Naive thymus-derived CD4-positive, alpha-beta T cell (primary cell): ENCODE results near the gene FAM120B. TPM values are rescaled to one million over a fixed set of nuclear protein-coding genes. Genes with fewer than 3 reads are reported as not detected.

ENCODE experiments used
- ATAC-seq: fragments of 150-1000 bp; cut with Tn5 transposase; 2 replicates; pipeline ENCODE4 v1.10.0; 2021; ENCODE audit warnings: mild to moderate bottlenecking, moderate library complexity
- CTCF ChIA-PET: fragments of 350-600 bp; sonication (Branson Sonifier 250); formaldehyde crosslinking; loops from one replicate; lab custom pipeline; 2021; ENCODE audit warnings: antibody characterized with exemption; lab: Charles Lee
- POLR2A ChIA-PET: fragments of 350-600 bp; sonication (Branson Sonifier 250); formaldehyde crosslinking; loops from one replicate; lab custom pipeline; 2021; ENCODE audit warnings: antibody characterized with exemption, inconsistent platforms; lab: Charles Lee
- DNase-seq, 9 donors: peaks; one replicate each; pipeline versions ENCODE4 v3.0.0 to v3.0.0-alpha.2; 2020 to 2022; ENCODE audit warnings: mixed read lengths in 1 of 9
- H3K27ac ChIP-seq: one replicate; pipeline ENCODE4 v1.7.0; 2013; ENCODE audit warnings: mild to moderate bottlenecking, low read depth, low read length, moderate library complexity
- H3K27me3 ChIP-seq, 2 donors: one replicate each; pipeline ENCODE4 v1.7.0; 2013; ENCODE audit warnings: low read length in 2 of 2, mild to moderate bottlenecking in 2 of 2, moderate library complexity in 2 of 2; ENCODE audit not compliant: control insufficient read depth in 2 of 2, insufficient read depth in 2 of 2
- H3K36me3 ChIP-seq, 3 experiments: 1 replicate in 2 of 3; 2 replicates in 1 of 3; pipeline ENCODE4 v1.7.0; 2013; ENCODE audit warnings: low read length in 3 of 3, mild to moderate bottlenecking in 3 of 3, moderate library complexity in 1 of 3; ENCODE audit not compliant: insufficient read depth in 3 of 3, control insufficient read depth in 2 of 3
- H3K4me1 ChIP-seq, 2 donors: one replicate each; pipeline ENCODE4 v1.7.0; 2013; ENCODE audit warnings: low read length in 2 of 2, mild to moderate bottlenecking in 2 of 2, moderate library complexity in 1 of 2; ENCODE audit not compliant: control insufficient read depth in 2 of 2, insufficient read depth in 2 of 2
- H3K4me3 ChIP-seq: 2 replicates; pipeline ENCODE4 v1.7.0; 2013; ENCODE audit warnings: mild to moderate bottlenecking, low read length
- H3K9me3 ChIP-seq, 3 experiments: 1 replicate in 2 of 3; 2 replicates in 1 of 3; pipeline ENCODE4 v1.7.0; 2013; ENCODE audit warnings: low read length in 3 of 3; ENCODE audit not compliant: control insufficient read depth in 2 of 3
- H3K27ac Mint-ChIP-seq, 9 donors: one replicate each; pipeline ENCODE4 v1.8.0; 2020 to 2022; ENCODE audit warnings: mixed read lengths in 9 of 9, mild to moderate bottlenecking in 8 of 9, moderate library complexity in 5 of 9, inconsistent platforms in 2 of 9
- H3K27me3 Mint-ChIP-seq, 5 donors: one replicate each; pipeline ENCODE4 v1.8.0; 2021 to 2022; ENCODE audit warnings: mixed read lengths in 5 of 5, mild to moderate bottlenecking in 1 of 5
- H3K36me3 Mint-ChIP-seq, 5 donors: one replicate each; pipeline ENCODE4 v1.8.0; 2020 to 2022; ENCODE audit warnings: mixed read lengths in 5 of 5, mild to moderate bottlenecking in 3 of 5, inconsistent platforms in 1 of 5
- H3K4me1 Mint-ChIP-seq, 7 donors: one replicate each; pipeline ENCODE4 v1.8.0; 2020 to 2022; ENCODE audit warnings: mixed read lengths in 7 of 7, mild to moderate bottlenecking in 3 of 7, inconsistent platforms in 1 of 7
- H3K4me3 Mint-ChIP-seq, 10 donors: one replicate each; pipeline ENCODE4 v1.8.0; 2020 to 2022; ENCODE audit warnings: mild to moderate bottlenecking in 10 of 10, mixed read lengths in 10 of 10, moderate library complexity in 6 of 10, inconsistent platforms in 2 of 10
- H3K9me3 Mint-ChIP-seq, 11 donors: one replicate each; pipeline ENCODE4 v1.8.0; 2020 to 2022; ENCODE audit warnings: mixed read lengths in 11 of 11, mild to moderate bottlenecking in 4 of 11, inconsistent platforms in 1 of 11, moderate library complexity in 1 of 11
- intact Hi-C, 2 donors: fragments of 100-400 bp; cut with micrococcal nuclease; formaldehyde crosslinking; loops; one replicate each; pipeline ENCODE4 v1.15.1; 2023
- polyA plus RNA-seq, 2 donors: library from polyadenylated mRNA; unstranded; fragments of 300-500 nt; fragmentation: Illumina TruSeq; gene quantifications; one replicate each; pipeline ENCODE4 v1.2.3, GENCODE V29; 2021
- total RNA-seq, 6 experiments: library from RNA in 5 of 6; stranded (reverse) in 5 of 6; gene quantifications; 1 replicate in 5 of 6; 2 replicates in 1 of 6; pipeline ENCODE4 v1.2.3 and lab custom pipeline; 2021 to 2026

Gene FAM120B
- total and polyA plus RNA-seq, 7 experiments from 2014 or later = 27.2 to 53.4 (median 35.5) TPM

- ATAC-seq (no peak), DNase-seq (no peak)
- peaks cover 0 to 10% (median 0%) of the 10 kb centered on the region in 5 donors for H3K36me3 Mint-ChIP-seq
- Histone ChIP-seq H3K27me3 (no peaks in the 10 kb centered on the region), H3K9me3 (peaks cover 0 to 5% (median 0%) of the 10 kb centered on the region in 3 experiments), H3K36me3 (no peaks in the 10 kb centered on the region), H3K27ac (no peak overlapping the region), H3K4me3 (no peak overlapping the region), H3K4me1 (no peaks in the 10 kb centered on the region)
- peaks cover 0 to 38% (median 11%) of the 10 kb centered on the region in 11 donors for H3K9me3 Mint-ChIP-seq
- POLR2A ChIA-PET = no interaction called here
- intact Hi-C loops = no loop called here
- H3K4me3 Mint-ChIP-seq = no peak overlapping the region
- peaks cover 9 to 45% (median 22%) of the 10 kb centered on the region in 5 donors for H3K27me3 Mint-ChIP-seq
- CTCF ChIA-PET = no interaction called here
- H3K4me1 Mint-ChIP-seq = peaks cover 0 to 10% (median 0%) of the 10 kb centered on the region in 7 donors
- no peak overlapping the region for H3K27ac Mint-ChIP-seq
Observed at GRCh38 chr6:170417881-170418280, 111.3 kb downstream of the FAM120B start.

DNA sequence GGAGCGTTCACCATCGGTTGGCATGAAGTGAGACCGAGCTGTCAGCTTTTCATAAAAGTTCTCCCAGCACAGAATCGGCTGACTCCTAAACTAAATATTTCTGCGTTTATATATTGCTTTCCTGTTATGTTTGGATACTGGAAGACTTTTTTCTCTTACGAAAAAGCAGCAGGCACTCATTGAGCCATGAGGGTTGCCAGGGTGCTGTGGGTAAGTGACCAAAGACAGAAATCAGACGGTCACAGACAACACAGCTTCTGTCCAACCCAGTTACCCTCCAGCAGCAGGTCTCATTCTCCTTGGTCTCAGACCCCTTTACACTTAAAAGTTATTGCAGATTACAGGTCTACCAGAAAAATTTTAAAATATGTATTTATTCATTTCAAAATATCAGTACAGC lies 113.7 kb downstream of the FAM120B start:
- no peaks in the 10 kb centered on the region for H3K36me3 ChIP-seq
- DNase-seq = no peak
- Mint-ChIP-seq H3K27ac (no peak overlapping the region), H3K4me1 (peaks cover 0 to 10% (median 0%) of the 10 kb centered on the region in 7 donors), H3K36me3 (no peaks in the 10 kb centered on the region), H3K4me3 (no peak overlapping the region), H3K9me3 (peaks cover 0 to 14% (median 0%) of the 10 kb centered on the region in 11 donors), H3K27me3 (peaks cover 6 to 59% (median 15%) of the 10 kb centered on the region in 5 donors)
- intact Hi-C loops = no loop called here
- H3K9me3 ChIP-seq = no peaks in the 10 kb centered on the region
- no peak overlapping the region for H3K4me3 ChIP-seq
- no peak overlapping the region for H3K27ac ChIP-seq
- ChIA-PET POLR2A (no interaction called here), CTCF (no interaction called here)
- H3K27me3 ChIP-seq = no peaks in the 10 kb centered on the region
- H3K4me1 ChIP-seq = no peaks in the 10 kb centered on the region
- no peak for ATAC-seq

GRCh38 chr6:170420791-170421776 lies 114.5 kb downstream of the FAM120B start:
- H3K36me3 ChIP-seq = no peaks in the 10 kb centered on the region
- ATAC-seq = no peak

DNA sequence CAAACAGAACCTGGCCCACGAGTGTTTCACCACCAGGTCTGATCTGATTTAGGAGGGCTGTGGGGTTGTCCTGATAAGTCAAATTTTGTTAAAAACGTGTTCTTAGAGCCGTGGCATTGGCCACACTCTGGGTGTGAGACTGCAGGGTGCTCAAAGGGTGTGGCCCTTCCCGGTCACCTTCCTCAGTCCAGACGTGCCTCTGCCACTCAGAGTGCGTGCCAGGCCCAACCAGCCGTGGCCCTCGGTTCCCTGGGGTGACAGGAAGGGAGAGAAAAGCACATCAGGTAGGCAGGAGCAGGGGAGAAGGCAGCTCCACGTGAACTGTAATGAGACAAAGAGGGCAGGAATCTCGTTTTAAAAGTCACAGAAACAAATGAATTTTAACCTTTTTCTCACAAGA lies 115.4 kb downstream of the FAM120B start:
- Mint-ChIP-seq H3K36me3 (no peaks in the 10 kb centered on the region), H3K4me1 (peaks cover 0 to 4% (median 0%) of the 10 kb centered on the region in 7 donors), H3K27me3 (peaks cover 6 to 62% (median 20%) of the 10 kb centered on the region in 5 donors), H3K9me3 (peaks cover 0 to 2% (median 0%) of the 10 kb centered on the region in 11 donors), H3K4me3 (no peak overlapping the region), H3K27ac (no peak overlapping the region)
- ATAC-seq (no peak), DNase-seq (no peak)
- no peaks in the 10 kb centered on the region for H3K4me1 ChIP-seq
- no peak overlapping the region for H3K4me3 ChIP-seq
- H3K36me3 ChIP-seq = no peaks in the 10 kb centered on the region
- H3K9me3 ChIP-seq = no peaks in the 10 kb centered on the region
- H3K27ac ChIP-seq = no peak overlapping the region
- CTCF ChIA-PET = no interaction called here
- POLR2A ChIA-PET = no interaction called here
- intact Hi-C loops = no loop called here
- no peaks in the 10 kb centered on the region for H3K27me3 ChIP-seq

More at GRCh38 chr6:170420791-170421776, 114.5 kb downstream of the FAM120B start:
- Histone ChIP-seq H3K27ac (no peak overlapping the region), H3K9me3 (no peaks in the 10 kb centered on the region), H3K27me3 (no peaks in the 10 kb centered on the region), H3K4me1 (no peaks in the 10 kb centered on the region), H3K4me3 (no peak overlapping the region)
- H3K9me3 Mint-ChIP-seq = peaks cover 0 to 9% (median 0%) of the 10 kb centered on the region in 11 donors
- ChIA-PET CTCF (no interaction called here), POLR2A (no interaction called here)
- H3K27ac Mint-ChIP-seq = no peak overlapping the region
- peaks cover 0 to 10% (median 0%) of the 10 kb centered on the region in 7 donors for H3K4me1 Mint-ChIP-seq
- intact Hi-C loops = no loop called here
- peaks cover 6 to 66% (median 15%) of the 10 kb centered on the region in 5 donors for H3K27me3 Mint-ChIP-seq
- H3K4me3 Mint-ChIP-seq = no peak overlapping the region
- DNase-seq = no peak
- no peaks in the 10 kb centered on the region for H3K36me3 Mint-ChIP-seq

- ATAC-seq (no peak), DNase-seq (no peak)
- Mint-ChIP-seq H3K9me3 (peaks cover 0 to 2% (median 0%) of the 10 kb centered on the region in 11 donors), H3K27ac (no peak overlapping the region), H3K27me3 (peaks cover 6 to 63% (median 23%) of the 10 kb centered on the region in 5 donors), H3K36me3 (no peaks in the 10 kb centered on the region), H3K4me3 (no peak overlapping the region), H3K4me1 (peaks cover 0 to 2% (median 0%) of the 10 kb centered on the region in 7 donors)
- H3K4me3 ChIP-seq = no peak overlapping the region
- no peaks in the 10 kb centered on the region for H3K4me1 ChIP-seq
- ChIA-PET POLR2A (no interaction called here), CTCF (no interaction called here)
- no peaks in the 10 kb centered on the region for H3K36me3 ChIP-seq
- H3K9me3 ChIP-seq = no peaks in the 10 kb centered on the region
- H3K27ac ChIP-seq = no peak overlapping the region
- intact Hi-C loops = no loop called here
- no peaks in the 10 kb centered on the region for H3K27me3 ChIP-seq
Observed at GRCh38 chr6:170423030-170423429, 116.5 kb downstream of the FAM120B start.

DNA sequence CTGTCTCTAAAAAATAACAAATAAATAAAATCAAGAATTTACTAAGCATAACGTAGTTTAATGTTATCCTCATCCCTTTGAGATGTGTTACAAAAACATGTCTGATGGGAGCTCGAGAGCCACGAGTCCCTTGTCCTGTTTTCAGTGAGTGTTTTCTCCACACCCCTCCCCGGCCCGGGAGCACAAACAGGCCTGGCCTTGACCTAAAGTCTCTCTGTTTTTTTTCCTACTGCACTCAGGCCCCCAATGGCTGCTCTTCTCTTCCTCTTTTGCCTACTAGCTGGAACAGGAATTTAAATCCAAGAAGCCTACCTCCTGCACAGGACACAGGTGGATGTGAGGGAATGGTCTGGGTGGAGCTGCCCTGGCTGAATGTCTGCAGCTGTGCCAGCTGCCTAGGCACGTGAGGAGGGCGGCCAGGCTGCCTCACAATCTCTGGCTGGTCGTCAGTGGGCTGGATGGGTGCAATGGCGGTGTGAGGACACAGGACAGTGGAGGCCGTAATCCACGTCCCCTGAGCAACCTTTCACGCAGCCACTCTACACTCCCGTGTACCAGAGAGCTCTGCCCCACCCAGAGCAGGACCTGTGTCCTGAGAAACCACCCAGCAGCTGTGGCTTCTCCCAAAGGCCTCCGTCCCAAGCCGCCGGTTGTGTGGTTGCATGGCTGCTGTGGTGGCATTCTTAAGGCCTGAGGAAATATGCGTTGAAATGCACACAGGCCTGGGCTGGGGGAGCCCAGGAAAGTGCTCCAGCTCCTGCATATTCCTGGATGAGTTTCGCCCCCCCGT lies 117.5 kb downstream of the FAM120B start:
- CTCF ChIA-PET = interaction anchor here (0.6 kb wide), 1 partner anchor 96 kb away, joined by 3 read pairs; no protein-coding TSS in a partner anchor
- H3K27me3 ChIP-seq = no peaks in the 10 kb centered on the region
- H3K4me1 ChIP-seq = no peaks in the 10 kb centered on the region
- H3K27me3 Mint-ChIP-seq = peaks cover 6 to 57% (median 23%) of the 10 kb centered on the region in 5 donors
- no peaks in the 10 kb centered on the region for H3K36me3 Mint-ChIP-seq
- intact Hi-C loops = no loop called here
- H3K4me1 Mint-ChIP-seq = peaks cover 0 to 2% (median 0%) of the 10 kb centered on the region in 7 donors
- H3K9me3 Mint-ChIP-seq = peaks cover 0 to 2% (median 0%) of the 10 kb centered on the region in 11 donors
- H3K9me3 ChIP-seq = no peaks in the 10 kb centered on the region
- ATAC-seq (no peak), DNase-seq (no peak)
- POLR2A ChIA-PET = no interaction called here
- no peaks in the 10 kb centered on the region for H3K36me3 ChIP-seq
- H3K4me3 ChIP-seq = no peak overlapping the region
- no peak overlapping the region for H3K27ac Mint-ChIP-seq
- no peak overlapping the region for H3K4me3 Mint-ChIP-seq
- H3K27ac ChIP-seq = no peak overlapping the region
